ENCODE data around the gene ENC1.
A peak's percentile ranks its signal among the peaks of the same experiment; 100 is the strongest.
"Not testable (repeated sequence)": the region's sequence is repeated elsewhere in the genome, so short reads cannot be mapped to it uniquely, and the experiment has no call there.

ENC1 gene

DNA sequence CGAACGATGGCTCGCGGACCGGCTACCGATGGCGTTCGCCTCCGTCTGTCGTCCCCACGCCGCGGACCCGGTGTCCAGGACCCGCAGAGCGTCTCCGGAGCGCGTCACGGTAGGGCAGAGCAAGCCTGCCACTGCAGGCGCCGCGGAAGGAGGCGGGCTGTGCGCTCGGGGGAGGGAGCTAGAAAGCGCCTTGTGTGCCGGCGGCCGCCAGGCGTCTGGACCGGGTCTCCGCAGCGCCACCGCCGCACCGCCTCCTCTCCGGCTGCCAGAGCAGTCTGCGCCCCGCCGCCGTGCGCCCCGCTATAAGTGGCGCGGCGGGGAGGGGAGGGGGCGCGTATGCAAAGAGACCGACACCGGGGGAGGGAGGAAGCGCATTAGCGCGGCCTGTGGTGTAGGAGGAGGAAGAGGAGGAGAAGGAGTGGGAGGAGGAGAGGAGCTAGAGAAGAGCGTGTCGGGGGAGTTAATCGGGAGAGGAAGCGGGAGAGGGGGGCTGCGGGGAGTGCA lies at the start of gene ENC1:
ENC1 (minus strand) TSS at position 279 of the 504 bp plus-strand sequence. CDS start 4,243 bp downstream, outside the sequence.
- DNase-seq (ENCODE audit: low spot score) = peak; percentile 84

DNA sequence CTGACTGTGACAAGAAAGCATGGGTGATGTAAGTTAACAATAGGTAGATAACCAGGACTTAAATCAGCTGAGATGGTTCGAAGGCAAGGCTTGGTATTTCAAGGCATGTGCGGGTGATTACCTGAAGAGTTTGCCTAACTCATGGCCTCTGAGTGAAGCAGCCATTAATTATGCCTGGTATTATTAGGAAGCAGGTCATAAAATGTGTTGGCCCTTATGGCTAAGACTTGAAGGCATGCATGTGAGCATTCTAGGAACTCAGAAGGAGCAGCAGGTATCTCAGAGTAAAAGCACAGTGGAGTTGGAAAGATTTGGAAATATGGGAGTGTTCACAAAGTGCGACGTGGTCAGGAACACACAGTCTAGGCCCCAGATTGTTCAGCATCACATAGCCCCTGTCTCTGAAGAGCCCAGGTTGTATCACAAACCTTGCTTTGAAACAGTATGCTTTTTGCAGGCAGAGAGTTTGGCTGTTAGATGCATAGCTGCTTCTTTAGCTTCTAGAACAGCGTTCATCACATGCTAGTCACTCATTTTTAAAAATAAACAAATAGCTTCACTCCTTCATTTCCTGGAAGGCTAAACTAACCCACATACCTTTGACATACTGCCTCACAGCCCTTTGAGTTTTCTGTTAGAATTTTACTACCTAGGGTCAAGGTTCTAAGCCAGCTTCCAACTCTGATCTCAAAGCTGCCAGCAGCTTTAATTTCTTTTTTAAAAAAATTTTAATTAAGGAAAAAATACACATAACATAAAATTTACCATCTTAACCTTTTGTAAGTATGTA lies 46.6 kb upstream of the ENC1 start:
- DNase-seq (ENCODE audit: low spot score) = no peak

DNA sequence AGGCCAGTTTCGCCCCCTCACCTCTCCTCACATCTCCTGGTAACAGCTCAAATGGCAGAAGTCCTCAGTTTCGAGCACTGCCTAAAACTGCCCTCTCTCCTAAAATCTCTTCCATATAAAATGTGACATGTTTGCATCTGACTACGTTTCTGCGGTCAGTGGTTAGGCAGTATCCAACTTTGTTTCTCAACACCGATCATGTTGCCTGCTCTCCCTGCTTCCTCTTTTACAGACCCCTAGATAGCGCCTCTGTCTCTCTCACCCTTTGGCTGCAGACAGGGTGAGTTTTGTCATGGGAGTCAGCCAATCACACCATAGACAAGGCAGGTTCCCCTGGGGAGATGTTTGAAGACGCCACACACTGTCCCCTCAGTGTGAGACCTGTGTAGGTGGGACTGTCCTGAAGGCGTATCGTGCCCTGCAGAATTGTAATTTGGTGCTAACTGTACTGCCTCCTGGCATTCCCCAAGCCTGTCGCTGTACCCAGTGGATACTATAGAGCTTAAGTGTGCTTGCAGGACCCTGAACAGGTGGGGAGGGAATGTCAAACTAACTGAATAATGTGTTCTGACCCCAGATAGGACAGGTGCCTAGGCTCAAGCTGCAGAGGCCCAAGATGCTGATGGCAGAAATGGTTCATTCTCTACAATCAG lies 45.6 kb upstream of the ENC1 start:
- DNase-seq (ENCODE audit: low spot score) = no peak

- peak; percentile 84 for DNase-seq (ENCODE audit: low spot score)
These were observed 44.6 kb upstream of the ENC1 start, which contains the start of gene HEXB for GRCh38 chr5:74684900-74685851. HEXB (plus strand) TSS chr5:74685233; CDS start chr5:74685261, 28 bp downstream.

DNA sequence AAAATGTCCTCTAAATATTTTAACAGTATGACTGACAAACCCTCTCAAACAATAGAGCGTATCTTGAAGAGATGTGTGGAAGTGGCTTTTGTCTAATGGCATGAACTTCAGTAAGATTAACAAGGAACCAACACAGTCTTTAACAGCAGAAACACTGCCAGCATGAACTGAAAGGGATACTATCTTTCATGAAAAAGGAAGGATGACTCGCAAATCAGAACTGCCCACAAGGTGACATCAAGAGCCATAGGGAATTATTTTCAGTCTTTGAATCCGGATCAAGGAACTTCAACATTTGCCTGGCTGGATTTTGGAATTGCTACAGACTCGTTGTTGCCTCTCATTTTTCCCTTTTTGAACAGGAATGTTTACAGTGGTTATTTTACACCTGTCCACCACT lies 39.4 kb upstream of the ENC1 start:
- no peak for DNase-seq (ENCODE audit: low spot score)

- not testable (repeated sequence) for DNase-seq (ENCODE audit: low spot score)
These were observed 38.8 kb upstream of the ENC1 start for GRCh38 chr5:74679300-74679699.

GRCh38 chr5:74678123-74678522 lies 37.6 kb upstream of the ENC1 start:
- DNase-seq (ENCODE audit: low spot score) = not testable (repeated sequence)

DNA sequence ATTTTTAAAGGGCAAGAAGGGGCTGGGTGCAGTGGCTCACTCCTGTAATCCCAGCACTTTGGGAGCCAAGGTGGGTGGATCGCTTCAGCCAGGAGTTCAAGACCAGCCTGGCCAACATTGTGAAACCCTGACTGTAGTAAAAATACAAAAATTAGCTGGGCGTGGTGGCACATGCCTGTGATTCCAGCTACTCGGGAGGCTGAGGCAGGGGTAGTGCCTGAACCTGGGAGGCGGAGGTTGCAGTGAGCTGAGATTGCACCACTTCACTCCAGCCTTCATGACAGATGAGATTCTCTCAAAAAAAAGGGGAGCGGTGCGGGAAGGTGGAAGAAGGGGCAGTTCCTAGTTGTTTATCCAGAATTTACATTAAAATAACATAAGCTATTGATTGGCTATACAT lies 35.9 kb upstream of the ENC1 start:
- DNase-seq (ENCODE audit: low spot score) = not testable (repeated sequence)

- DNase-seq (ENCODE audit: low spot score) = peak; percentile 38
These were observed 32.7 kb upstream of the ENC1 start for GRCh38 chr5:74673011-74673790.

- no peak for DNase-seq (ENCODE audit: low spot score)
These were observed 31.8 kb upstream of the ENC1 start for GRCh38 chr5:74672215-74672877.

DNA sequence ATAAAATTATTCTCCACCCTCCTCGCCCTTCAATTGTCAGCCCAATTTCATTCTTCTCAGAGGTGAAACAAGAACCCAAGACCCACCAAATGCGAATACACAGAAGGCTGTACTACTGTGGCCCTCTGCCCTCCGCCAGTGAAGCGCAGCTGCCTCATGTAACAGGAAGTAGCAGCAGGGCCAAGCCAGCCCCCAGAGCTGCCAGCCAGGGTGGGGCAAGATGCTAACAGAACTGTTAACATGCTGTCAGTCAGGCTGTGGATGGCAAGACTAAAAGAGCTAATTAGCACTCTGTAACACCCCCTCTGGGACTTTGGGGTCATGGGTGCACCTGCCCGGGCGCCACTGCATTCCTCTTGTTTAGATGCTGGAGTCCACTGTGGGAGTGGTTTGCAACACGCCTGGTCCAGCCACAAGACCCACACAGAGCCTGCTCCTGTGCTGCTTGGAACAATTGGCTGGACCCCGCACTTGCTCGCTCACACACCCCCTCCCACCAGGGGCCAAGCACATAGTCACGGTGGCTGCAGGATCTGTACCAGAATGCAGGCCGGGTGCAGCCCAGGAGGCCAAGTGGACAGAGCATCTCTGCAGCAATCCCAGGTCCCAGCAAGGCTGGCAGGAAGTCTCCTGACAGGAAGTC lies 30.0 kb upstream of the ENC1 start:
- no peak for DNase-seq (ENCODE audit: low spot score)

- DNase-seq (ENCODE audit: low spot score) = no peak
These were observed 29.3 kb upstream of the ENC1 start for GRCh38 chr5:74669821-74670220.

DNA sequence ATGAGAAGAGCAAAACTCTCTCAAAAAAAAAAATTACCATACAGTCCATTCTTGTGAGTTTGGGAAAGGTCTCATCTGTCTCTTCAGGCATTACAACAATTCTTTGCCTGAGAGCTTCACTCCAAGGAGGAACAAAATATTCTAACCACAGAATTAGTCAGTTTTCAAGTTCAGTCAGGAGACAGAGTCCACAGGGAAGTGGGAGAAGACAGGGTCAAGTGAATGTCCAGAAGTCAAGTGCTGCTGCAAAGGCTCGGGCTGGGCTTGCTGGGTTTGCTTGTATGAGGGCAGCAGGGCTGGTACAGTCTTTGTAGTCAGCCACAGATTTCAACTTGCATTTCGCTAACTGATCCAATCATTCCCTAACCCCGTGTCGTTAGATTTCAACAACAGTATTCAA lies 26.9 kb upstream of the ENC1 start:
- DNase-seq (ENCODE audit: low spot score) = no peak

DNA sequence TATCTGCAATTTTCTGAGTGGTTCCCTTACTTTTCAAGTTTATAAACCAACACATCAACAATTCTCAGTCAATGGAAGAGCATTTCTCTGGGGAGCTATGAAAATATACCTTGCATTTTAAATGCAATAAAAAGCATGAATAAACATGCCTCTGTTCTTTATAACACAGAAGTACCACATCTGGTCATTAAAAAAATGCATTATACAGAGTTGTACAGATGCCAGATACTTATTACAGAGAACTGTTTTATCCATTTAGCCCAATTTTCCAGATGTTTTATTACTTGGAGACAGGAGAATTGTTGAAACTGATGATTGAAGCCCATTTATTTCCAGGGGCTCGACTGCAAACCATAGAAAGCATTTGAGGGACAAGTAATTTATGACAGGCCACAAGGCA lies 25.3 kb upstream of the ENC1 start:
- DNase-seq (ENCODE audit: low spot score) = no peak

DNA sequence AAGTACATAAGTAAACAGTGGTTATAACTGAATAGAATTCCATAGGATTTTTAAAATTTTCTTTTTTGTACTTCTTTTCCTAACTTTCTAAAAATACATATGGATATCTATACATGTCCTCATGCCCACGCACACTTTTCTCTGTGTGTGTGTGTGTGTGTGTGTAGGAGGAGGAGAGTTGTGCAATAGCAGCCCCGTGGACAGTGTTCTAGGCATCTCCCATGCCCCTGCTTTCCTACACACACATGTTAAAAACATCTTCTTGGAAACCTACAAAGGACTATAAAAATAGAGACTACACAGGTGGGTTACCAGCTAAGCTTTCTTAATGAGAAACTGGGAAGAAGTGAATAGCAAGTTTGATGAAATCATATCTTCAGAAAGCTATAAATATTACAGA lies 24.7 kb upstream of the ENC1 start:
- no peak for DNase-seq (ENCODE audit: low spot score)

DNA sequence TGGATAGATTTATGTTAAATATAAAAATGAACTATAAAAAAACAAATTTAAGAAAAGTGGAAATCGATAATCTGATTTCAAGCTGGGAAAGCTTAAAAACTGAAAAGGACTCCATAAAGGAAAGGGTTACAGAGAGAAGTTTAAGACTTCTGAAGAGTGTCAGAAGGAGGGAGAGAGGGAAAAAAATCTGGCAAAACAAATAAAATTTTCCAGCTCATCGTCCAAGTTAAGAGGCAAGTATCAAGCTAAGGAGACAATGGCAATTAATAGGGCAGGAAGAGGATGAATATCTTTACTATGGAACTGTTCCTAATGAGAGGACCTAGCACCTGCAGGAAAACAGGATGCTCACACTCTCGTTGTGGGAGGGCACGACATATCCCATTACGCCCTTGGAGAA lies 24.0 kb upstream of the ENC1 start:
- DNase-seq (ENCODE audit: low spot score) = no peak

GRCh38 chr5:74660873-74661272 lies 20.3 kb upstream of the ENC1 start:
- DNase-seq (ENCODE audit: low spot score) = no peak

DNA sequence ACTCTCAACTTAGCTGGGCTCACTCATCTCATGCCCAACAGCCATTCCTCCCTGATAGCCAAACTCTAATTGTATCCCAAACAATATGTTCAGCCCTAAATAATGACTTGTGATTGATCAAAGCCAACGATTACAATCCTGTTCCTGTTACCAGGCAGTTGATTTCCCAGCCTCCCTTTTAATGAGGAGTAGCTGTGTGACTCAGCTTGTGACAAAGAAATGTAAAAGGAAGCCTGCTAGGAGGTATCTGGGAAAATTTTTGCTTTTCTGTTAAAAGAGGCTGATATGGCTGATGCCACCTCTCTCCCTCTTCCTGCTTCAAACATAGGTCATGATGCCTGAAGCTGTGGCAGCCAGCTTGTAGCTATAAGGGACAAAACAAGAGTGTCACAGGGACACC lies 19.6 kb upstream of the ENC1 start:
- DNase-seq (ENCODE audit: low spot score) = no peak

- DNase-seq (ENCODE audit: low spot score) = no peak
These were observed 18.6 kb upstream of the ENC1 start for GRCh38 chr5:74659172-74659571.

- no peak for DNase-seq (ENCODE audit: low spot score)
These were observed 16.6 kb upstream of the ENC1 start for GRCh38 chr5:74657165-74657564.
